HS-5 (cell line): Measurements from ENCODE around the gene BMPER.

Source experiments
- DNase-seq: peaks from one replicate; pipeline ENCODE4 v3.0.0-alpha.2; 2012; ENCODE audit warnings: low read depth

Gene BMPER

GRCh38 chr7:33905389-33906032, at the start of gene BMPER:
BMPER (plus strand) TSS chr7:33905539; CDS start chr7:33905614, 75 bp downstream.
- DNase-seq, result no peak

GRCh38 chr7:33861947-33862346, 43.4 kb upstream of the BMPER start:
- DNase-seq, result no peak

- no peak for DNase-seq
These were observed 42.2 kb upstream of the BMPER start for GRCh38 chr7:33862946-33863814.

- DNase-seq, result no peak
These were observed 37.2 kb upstream of the BMPER start for GRCh38 chr7:33868166-33868565.

GRCh38 chr7:33869176-33869575, 36.2 kb upstream of the BMPER start:
- DNase-seq, result no peak

- no peak for DNase-seq
These were observed 35.2 kb upstream of the BMPER start for GRCh38 chr7:33870120-33870519.

GRCh38 chr7:33872870-33873269, 32.5 kb upstream of the BMPER start:
- no peak for DNase-seq

GRCh38 chr7:33873518-33873917, 31.8 kb upstream of the BMPER start:
- no peak for DNase-seq

GRCh38 chr7:33873981-33874750, 31.2 kb upstream of the BMPER start:
- DNase-seq, result peak; percentile 88

- peak; percentile 84 for DNase-seq
These were observed 30.4 kb upstream of the BMPER start for GRCh38 chr7:33874943-33875342.

GRCh38 chr7:33876596-33877274, 28.6 kb upstream of the BMPER start:
- no peak for DNase-seq

- DNase-seq, result peak; percentile 57
These were observed 24.6 kb upstream of the BMPER start for GRCh38 chr7:33880787-33881186.

- DNase-seq, result no peak
These were observed 24.0 kb upstream of the BMPER start for GRCh38 chr7:33881316-33881715.

- no peak for DNase-seq
These were observed 23.1 kb upstream of the BMPER start for GRCh38 chr7:33882040-33882837.

- DNase-seq, result no peak
These were observed 22.2 kb upstream of the BMPER start for GRCh38 chr7:33882950-33883670.

GRCh38 chr7:33883671-33883965, 21.7 kb upstream of the BMPER start:
- no peak for DNase-seq

- no peak for DNase-seq
These were observed 19.8 kb upstream of the BMPER start for GRCh38 chr7:33885290-33886148.

GRCh38 chr7:33886149-33886623, 19.2 kb upstream of the BMPER start:
- no peak for DNase-seq

GRCh38 chr7:33887266-33887975, 17.9 kb upstream of the BMPER start:
- DNase-seq, result no peak
